H1 (cell line): ENCODE measurements around the gene IGFALS. TPM values are rescaled to one million over a fixed set of nuclear protein-coding genes. Genes with fewer than 3 reads are reported as not detected.

Source experiments
- CTCF ChIA-PET: fragments of 300-600 bp; sonication (Branson Sonifier 250); formaldehyde crosslinking; loops from one replicate; lab custom pipeline; 2021; ENCODE audit not compliant: partially characterized antibody; lab: Charles Lee
- POLR2A ChIA-PET: fragments of 300-600 bp; sonication (Branson Sonifier 250); formaldehyde crosslinking; loops from one replicate; lab custom pipeline; 2021; ENCODE audit warnings: inconsistent platforms; ENCODE audit not compliant: partially characterized antibody; lab: Charles Lee
- DNase-seq, 2 experiments: peaks; one replicate each; pipeline versions ENCODE4 v3.0.0 to v3.0.0-alpha.2; 2010 to 2022; ENCODE audit warnings: low spot score in 2 of 2, low read depth in 1 of 2, mixed read lengths in 1 of 2
- FAIRE-seq: peaks from 2 replicates; lab custom pipeline; 2011; peaks lifted over from hg19 to GRCh38; lab: Jason Lieb, UNC
- H2AFZ ChIP-seq: 2 replicates; pipeline ENCODE4 v1.8.1; 2012; ENCODE audit warnings: low read length, inconsistent platforms
- H2AK5ac ChIP-seq: 2 replicates; pipeline ENCODE4 v1.6.1; 2013; ENCODE audit warnings: low read depth, low read length
- H2BK120ac ChIP-seq: replicated peaks from 2 replicates; pipeline ENCODE3; 2013; ENCODE audit warnings: low read depth, low read length, inconsistent platforms
- H2BK12ac ChIP-seq: 2 replicates; pipeline ENCODE4 v1.6.1; 2013; ENCODE audit warnings: low read depth, low read length
- H2BK15ac ChIP-seq: 2 replicates; pipeline ENCODE4 v1.6.1; 2013; ENCODE audit warnings: low read length
- H2BK20ac ChIP-seq: 2 replicates; pipeline ENCODE4 v1.6.1; 2013; ENCODE audit warnings: low read length
- H2BK5ac ChIP-seq: 2 replicates; pipeline ENCODE4 v1.6.1; 2013; ENCODE audit warnings: low read depth, low read length
- H3K14ac ChIP-seq: 2 replicates; pipeline ENCODE4 v1.6.1; 2013; ENCODE audit warnings: inconsistent platforms; ENCODE audit not compliant: insufficient read length
- H3K18ac ChIP-seq: 2 replicates; pipeline ENCODE4 v1.6.1; 2013; ENCODE audit warnings: low read length; ENCODE audit errors: extremely low read depth
- H3K23ac ChIP-seq: 2 replicates; pipeline ENCODE4 v1.6.1; 2013; ENCODE audit warnings: inconsistent platforms; ENCODE audit not compliant: insufficient read length
- H3K23me2 ChIP-seq: 2 replicates; pipeline ENCODE4 v1.6.1; 2013; ENCODE audit warnings: low read depth, low read length
- H3K27ac ChIP-seq: 2 replicates; pipeline ENCODE4 v1.6.1; 2011; ENCODE audit warnings: low read depth, low read length, inconsistent platforms
- H3K27me3 ChIP-seq, 4 experiments: replicated peaks in 1 of 4; 1 replicate in 1 of 4; 2 replicates in 3 of 4; pipeline versions ENCODE4 v1.6.1 to v1.8.1; 2011 to 2013; ENCODE audit warnings: low read length in 3 of 4, mild to moderate bottlenecking in 3 of 4, inconsistent platforms in 2 of 4, mixed read lengths in 2 of 4, moderate library complexity in 1 of 4; ENCODE audit not compliant: control insufficient read depth in 3 of 4, insufficient read depth in 3 of 4; ENCODE audit errors: extremely low read depth in 1 of 4
- H3K36me3 ChIP-seq, 4 experiments: 2 replicates each; pipeline versions ENCODE4 v1.6.1 to v1.8.1; 2011 to 2013; ENCODE audit warnings: mild to moderate bottlenecking in 4 of 4, low read length in 3 of 4, moderate library complexity in 2 of 4, control low read depth in 1 of 4, inconsistent platforms in 1 of 4; ENCODE audit not compliant: insufficient read depth in 4 of 4, control insufficient read depth in 2 of 4
- H3K4ac ChIP-seq: replicated peaks from 2 replicates; pipeline ENCODE3; 2013; ENCODE audit warnings: low read length, low read depth, mixed read lengths, inconsistent platforms; ENCODE audit not compliant: insufficient read length
- H3K4me1 ChIP-seq, 4 experiments: replicated peaks in 1 of 4; 1 replicate in 1 of 4; 2 replicates in 3 of 4; pipeline versions ENCODE4 v1.6.1 to v1.8.1; 2011 to 2013; ENCODE audit warnings: low read length in 3 of 4, inconsistent platforms in 2 of 4, mixed read lengths in 1 of 4; ENCODE audit not compliant: insufficient read depth in 4 of 4, control insufficient read depth in 3 of 4
- H3K4me2 ChIP-seq, 2 experiments: 2 replicates each; pipeline versions ENCODE4 v1.6.1 to v1.8.1; 2011 to 2013; ENCODE audit warnings: low read depth in 2 of 2, low read length in 2 of 2, control low read depth in 1 of 2, inconsistent platforms in 1 of 2, mild to moderate bottlenecking in 1 of 2; ENCODE audit not compliant: insufficient read depth in 1 of 2
- H3K4me3 ChIP-seq, 4 experiments: fragments of 200-600, 300-600 bp in 1 of 4; sonication (generic), shearing (Covaris generic), sonication (Bioruptor Twin) in 1 of 4; 2 replicates each; pipeline versions ENCODE4 v1.5.1 to v1.8.1; 2011 to 2016; ENCODE audit warnings: low read length in 4 of 4, low read depth in 3 of 4, control low read depth in 2 of 4, inconsistent platforms in 2 of 4, mild to moderate bottlenecking in 2 of 4, mixed read lengths in 1 of 4, moderate library complexity in 1 of 4; ENCODE audit not compliant: insufficient read depth in 2 of 4; ENCODE audit errors: extremely low read depth in 1 of 4
- H3K56ac ChIP-seq: replicated peaks from 2 replicates; pipeline ENCODE3; 2013; ENCODE audit warnings: low read depth, mild to moderate bottlenecking, mixed read lengths, low read length, inconsistent platforms; ENCODE audit not compliant: insufficient read length
- H3K79me1 ChIP-seq: 2 replicates; pipeline ENCODE4 v1.6.1; 2013; ENCODE audit warnings: low read depth, low read length, control low read depth
- H3K79me2 ChIP-seq, 2 experiments: 2 replicates each; pipeline versions ENCODE4 v1.6.1 to v1.8.1; 2012 to 2013; ENCODE audit warnings: low read length in 2 of 2, mild to moderate bottlenecking in 2 of 2, inconsistent platforms in 1 of 2; ENCODE audit not compliant: insufficient read depth in 2 of 2, control insufficient read depth in 1 of 2
- H3K9ac ChIP-seq, 4 experiments: replicated peaks in 1 of 4; 1 replicate in 1 of 4; 2 replicates in 3 of 4; pipeline versions ENCODE4 v1.6.1 to v1.8.1; 2011 to 2013; ENCODE audit warnings: low read depth in 3 of 4, low read length in 3 of 4, control low read depth in 2 of 4, mild to moderate bottlenecking in 2 of 4, moderate library complexity in 2 of 4, inconsistent platforms in 1 of 4; ENCODE audit errors: extremely low read depth in 1 of 4
- H3K9me3 ChIP-seq, 2 experiments: 2 replicates each; pipeline versions ENCODE4 v1.6.1 to v1.8.1; 2012 to 2013; ENCODE audit warnings: mild to moderate bottlenecking in 2 of 2, moderate library complexity in 2 of 2, control low read depth in 1 of 2, inconsistent platforms in 1 of 2, low read depth in 1 of 2, low read length in 1 of 2, mixed read lengths in 1 of 2; ENCODE audit not compliant: insufficient read depth in 2 of 2
- H4K20me1 ChIP-seq, 2 experiments: replicated peaks in 1 of 2; 2 replicates each; pipeline versions ENCODE3 to v1.8.1; 2011 to 2013; ENCODE audit warnings: inconsistent platforms in 2 of 2, low read length in 2 of 2, mild to moderate bottlenecking in 1 of 2; ENCODE audit not compliant: insufficient read depth in 2 of 2, control insufficient read depth in 1 of 2
- H4K5ac ChIP-seq: 2 replicates; pipeline ENCODE4 v1.6.1; 2013; ENCODE audit warnings: low read length, low read depth, mixed read lengths, inconsistent platforms; ENCODE audit not compliant: insufficient read length
- H4K8ac ChIP-seq: 2 replicates; pipeline ENCODE4 v1.8.0; 2013; ENCODE audit warnings: mild to moderate bottlenecking, moderate library complexity, low read length, inconsistent platforms; ENCODE audit not compliant: insufficient read depth; ENCODE audit errors: extremely low read depth
- H4K91ac ChIP-seq: replicated peaks from 2 replicates; pipeline ENCODE3; 2013; ENCODE audit warnings: low read length, mixed read lengths, inconsistent platforms; ENCODE audit not compliant: insufficient read length
- KDM4A ChIP-seq: IDR thresholded peaks from one replicate; pipeline ENCODE4 v1.7.1; 2012; ENCODE audit warnings: low read depth, mild to moderate bottlenecking, moderate library complexity, low read length, inconsistent platforms; ENCODE audit not compliant: severe bottlenecking
- MAFK ChIP-seq: IDR thresholded peaks from 2 replicates; pipeline ENCODE4 v1.6.1; 2012; ENCODE audit warnings: low read depth, mild to moderate bottlenecking, improper control_type of control experiment, low read length
- MAX ChIP-seq: IDR thresholded peaks from 2 replicates; pipeline ENCODE4 v1.6.1; 2012; ENCODE audit warnings: inconsistent platforms
- POLR2A ChIP-seq, 2 experiments: IDR thresholded peaks; 1 replicate in 1 of 2; 2 replicates in 1 of 2; pipeline ENCODE4 v1.6.1; 2011; ENCODE audit warnings: low read depth in 2 of 2, low read length in 2 of 2, mild to moderate bottlenecking in 2 of 2; ENCODE audit errors: control extremely low read depth in 1 of 2
- POLR2AphosphoS5 ChIP-seq: IDR thresholded peaks from 2 replicates; pipeline ENCODE4 v1.6.1; 2011; ENCODE audit warnings: low read depth, low read length
- SP1 ChIP-seq: IDR thresholded peaks from 2 replicates; pipeline ENCODE4 v1.6.1; 2011; ENCODE audit warnings: low read depth, low read length
- SRF ChIP-seq: IDR thresholded peaks from 2 replicates; pipeline ENCODE4 v1.6.1; 2011; ENCODE audit warnings: mild to moderate bottlenecking, low read depth, low read length, moderate library complexity
- TAF7 ChIP-seq: optimal IDR thresholded peaks from 2 replicates; pipeline ENCODE3; 2011; ENCODE audit warnings: low read depth, mild to moderate bottlenecking, inconsistent platforms, low read length, moderate library complexity, borderline replicate concordance
- USF2 ChIP-seq: IDR thresholded peaks from 2 replicates; pipeline ENCODE4 v1.6.1; 2011; ENCODE audit warnings: low read length, improper control_type of control experiment
- YY1 ChIP-seq: IDR thresholded peaks from 2 replicates; pipeline ENCODE4 v1.6.1; 2011; ENCODE audit warnings: low read depth, mild to moderate bottlenecking, low read length
- WGBS, 2 experiments: shearing (Covaris generic) in 1 of 2; methylation state at CpG; one replicate each; pipeline versions ENCODE4 v1.1.6 to v1.1.7; 2013 to 2015; ENCODE audit warnings: low lambda C conversion rate in 2 of 2, mixed read lengths in 2 of 2, inconsistent platforms in 1 of 2, low coverage in 1 of 2, missing lambda C conversion rate in 1 of 2; ENCODE audit not compliant: insufficient replicate concordance in 2 of 2, insufficient coverage in 1 of 2, insufficient read length in 1 of 2; ENCODE audit errors: extremely low coverage in 1 of 2, missing lambda C conversion rate in 1 of 2; 5-methylcytosine and 5-hydroxymethylcytosine counted together
- polyA plus RNA-seq, 7 experiments: library from polyadenylated mRNA; depleted of rRNA in 3 of 7; stranded (reverse) in 5 of 7; unstranded in 2 of 7; fragments of >200 nt in 5 of 7; fragments of 200-250 nt in 2 of 7; gene quantifications; 1 replicate in 5 of 7; 2 replicates in 1 of 7; 4 replicates in 1 of 7; pipeline versions ENCODE4 v1.2.1 to v1.2.3, GENCODE V29; 2011 to 2013; ENCODE audit warnings: missing spikeins in 2 of 7, mixed read lengths in 2 of 7
- total RNA-seq: library from RNA; stranded (reverse); fragmentation: NEBNext Ultra II Directional; extraction: Animal tissue kit (Norgen Biotek cat#: 25700); gene quantifications from 2 replicates; pipeline ENCODE4 v1.2.1, GENCODE V29; 2021

The IGFALS gene
- total and polyA plus RNA-seq, 2 of the 8 experiments (the other 6 are each of a cell fraction or from before 2014, with no cell fraction given), result not detected

- Histone ChIP-seq H4K5ac (no peak overlapping the region), H3K14ac (no peak overlapping the region), H3K4ac (no peak overlapping the region), H3K9me3 (no peaks in the 10 kb centered on the region), H3K9ac (no peak overlapping the region), H3K36me3 (peaks cover 0 to 23% (median 9%) of the 10 kb centered on the region in 4 experiments; a peak in 5 of 8 replicates), H2BK5ac (no peak overlapping the region), H4K20me1 (peaks cover 0 to 33% of the 10 kb centered on the region in 2 experiments), H2AK5ac (no peak overlapping the region), H3K23me2 (peaks cover 4% of the 10 kb centered on the region), H3K56ac (no peak overlapping the region), H3K4me3 (no peak overlapping the region), H2BK120ac (no peak overlapping the region), H2BK12ac (no peak overlapping the region), H3K4me2 (no peak overlapping the region), H3K18ac (no peak overlapping the region), H3K79me2 (peaks cover 0 to 8% of the 10 kb centered on the region in 2 experiments; a peak in 1 of 4 replicates), H2BK20ac (no peak overlapping the region), H3K23ac (no peak overlapping the region), H2AFZ (no peak overlapping the region), H3K27me3 (no peaks in the 10 kb centered on the region), H3K79me1 (peaks cover 9% of the 10 kb centered on the region), H3K27ac (no peak overlapping the region), H4K91ac (no peak overlapping the region), H4K8ac (no peak overlapping the region; the same call in 1 of the 2 replicates), H2BK15ac (no peak overlapping the region), H3K4me1 (peaks cover 0 to 10% (median 5%) of the 10 kb centered on the region in 4 experiments; a peak in 5 of 7 replicates)
- no peak for FAIRE-seq
- DNase-seq, result no peak
- 85% methylated on average over 29 of the region's 36 CpGs; no CpG with 5 or more reads in 1 of the 2 experiments for WGBS, 2 experiments
- no peak for TF ChIP-seq SRF
- no peak for TF ChIP-seq TAF7
- peak in 1 of 2 experiments; percentile 43; a peak in 1 of 3 replicates for TF ChIP-seq POLR2A (IDR thresholded peaks at IDR 0.05; ENCODE audit: control extremely low read depth in 1 of 2, low read depth in 2 of 2, low read length in 2 of 2)
- TF ChIP-seq POLR2AphosphoS5, result peak; percentile 4; the same call in 1 of the 2 replicates
- TF ChIP-seq SP1, result no peak
- no peak for TF ChIP-seq KDM4A
- TF ChIP-seq MAFK, result no peak
- TF ChIP-seq USF2, result no peak
- TF ChIP-seq YY1, result no peak
- no peak for TF ChIP-seq MAX
- POLR2A ChIA-PET, result interaction anchor here (1.0 to 12.0 kb wide), 6 partner anchors 9 to 378 kb away, joined by 3 to 246 read pairs (median 4); partner anchors contain the start of genes EME2, GFER, IGFALS and MRPS34
- CTCF ChIA-PET, result interaction anchor here (0.6 to 0.9 kb wide), 4 partner anchors 13 to 413 kb away, joined by 3 read pairs; no protein-coding TSS in a partner anchor
Measured at GRCh38 chr16:1777375-1778199, 15.9 kb downstream of the IGFALS start.
